HG03565 (cell line): ENCODE measurements around the gene UFM1.
"Not testable (repeated sequence)": the region's sequence is repeated elsewhere in the genome, so short reads cannot be mapped to it uniquely, and the experiment has no call there.

Experiments used
- ATAC-seq: cut with Tn5 transposase; IDR thresholded peaks from one replicate; pipeline ENCODE4 v1.9.1; 2021; ENCODE audit warnings: mild to moderate bottlenecking, moderate library complexity; ENCODE audit not compliant: unreplicated experiment

The UFM1 gene

GRCh38 chr13:38363746-38364145, 14.1 kb downstream of the UFM1 start:
- ATAC-seq = not testable (repeated sequence)

- ATAC-seq = no peak
Observed at GRCh38 chr13:38365661-38366060, 16.0 kb downstream of the UFM1 start.

- ATAC-seq = peak; percentile 59
Observed at GRCh38 chr13:38366954-38367645, 17.4 kb downstream of the UFM1 start.

- no peak for ATAC-seq
Observed at GRCh38 chr13:38369058-38369457, 19.4 kb downstream of the UFM1 start.

GRCh38 chr13:38370096-38370495, 20.4 kb downstream of the UFM1 start:
- not testable (repeated sequence) for ATAC-seq

GRCh38 chr13:38372820-38373383, 23.3 kb downstream of the UFM1 start:
- no peak for ATAC-seq

GRCh38 chr13:38376546-38376945, 26.9 kb downstream of the UFM1 start:
- ATAC-seq = no peak

GRCh38 chr13:38381890-38382289, 32.2 kb downstream of the UFM1 start:
- no peak for ATAC-seq

- no peak for ATAC-seq
Observed at GRCh38 chr13:38382946-38383345, 33.3 kb downstream of the UFM1 start.

GRCh38 chr13:38384171-38384570, 34.5 kb downstream of the UFM1 start:
- ATAC-seq = no peak

- no peak for ATAC-seq
Observed at GRCh38 chr13:38385153-38385891, 35.7 kb downstream of the UFM1 start.

GRCh38 chr13:38386421-38386820, 36.8 kb downstream of the UFM1 start:
- ATAC-seq = no peak

GRCh38 chr13:38391341-38391740, 41.7 kb downstream of the UFM1 start:
- ATAC-seq = no peak

- no peak for ATAC-seq
Observed at GRCh38 chr13:38394777-38395496, 45.3 kb downstream of the UFM1 start.

GRCh38 chr13:38395497-38395788, 45.8 kb downstream of the UFM1 start:
- ATAC-seq = no peak

- ATAC-seq = no peak
Observed at GRCh38 chr13:38398711-38399493, 49.3 kb downstream of the UFM1 start.

- no peak for ATAC-seq
Observed at GRCh38 chr13:38399535-38399934, 49.9 kb downstream of the UFM1 start.

GRCh38 chr13:38401276-38401675, 51.6 kb downstream of the UFM1 start:
- no peak for ATAC-seq

GRCh38 chr13:38405216-38405615, 55.6 kb downstream of the UFM1 start:
- no peak for ATAC-seq

- no peak for ATAC-seq
Observed at GRCh38 chr13:38409771-38410170, 60.1 kb downstream of the UFM1 start.

- ATAC-seq = no peak
Observed at GRCh38 chr13:38412266-38412665, 62.6 kb downstream of the UFM1 start.
